ENCODE results near the gene GNG7.
"Not testable (repeated sequence)": the region's sequence is repeated elsewhere in the genome, so short reads cannot be mapped to it uniquely, and the experiment has no call there.

Gene GNG7

DNA sequence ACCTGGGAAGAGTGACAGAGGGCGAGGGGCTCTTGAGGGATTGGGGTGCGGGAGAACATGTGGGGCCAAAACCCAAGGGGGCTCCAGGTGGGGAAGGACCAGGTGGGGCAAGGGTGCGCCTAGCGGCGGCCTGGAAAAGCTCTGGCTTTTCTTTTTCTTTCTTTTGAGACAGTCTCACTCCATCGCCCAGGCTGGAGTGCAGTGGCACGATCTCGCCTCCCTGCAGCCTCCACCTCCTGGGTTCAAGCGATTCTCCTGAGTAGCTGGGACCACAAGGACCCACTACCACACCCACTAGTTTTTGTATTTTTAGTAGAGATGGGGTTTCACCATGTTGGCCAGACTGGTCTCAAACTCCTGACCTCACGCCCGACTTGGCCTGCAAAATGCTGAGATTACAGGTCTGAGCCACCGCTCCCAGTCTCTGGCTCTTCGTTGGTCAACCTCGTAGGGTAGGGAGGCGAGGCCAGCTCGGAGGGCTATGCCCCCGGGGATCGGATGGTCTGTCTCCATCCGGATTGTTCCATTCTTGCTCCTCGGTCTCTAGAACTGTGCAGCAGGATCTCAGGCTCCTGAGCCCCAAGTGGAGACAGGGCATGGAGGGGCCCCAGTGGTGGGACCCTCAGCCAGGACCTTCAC lies 222.8 kb downstream of the GNG7 start:
- DNase-seq = no peak

DNA sequence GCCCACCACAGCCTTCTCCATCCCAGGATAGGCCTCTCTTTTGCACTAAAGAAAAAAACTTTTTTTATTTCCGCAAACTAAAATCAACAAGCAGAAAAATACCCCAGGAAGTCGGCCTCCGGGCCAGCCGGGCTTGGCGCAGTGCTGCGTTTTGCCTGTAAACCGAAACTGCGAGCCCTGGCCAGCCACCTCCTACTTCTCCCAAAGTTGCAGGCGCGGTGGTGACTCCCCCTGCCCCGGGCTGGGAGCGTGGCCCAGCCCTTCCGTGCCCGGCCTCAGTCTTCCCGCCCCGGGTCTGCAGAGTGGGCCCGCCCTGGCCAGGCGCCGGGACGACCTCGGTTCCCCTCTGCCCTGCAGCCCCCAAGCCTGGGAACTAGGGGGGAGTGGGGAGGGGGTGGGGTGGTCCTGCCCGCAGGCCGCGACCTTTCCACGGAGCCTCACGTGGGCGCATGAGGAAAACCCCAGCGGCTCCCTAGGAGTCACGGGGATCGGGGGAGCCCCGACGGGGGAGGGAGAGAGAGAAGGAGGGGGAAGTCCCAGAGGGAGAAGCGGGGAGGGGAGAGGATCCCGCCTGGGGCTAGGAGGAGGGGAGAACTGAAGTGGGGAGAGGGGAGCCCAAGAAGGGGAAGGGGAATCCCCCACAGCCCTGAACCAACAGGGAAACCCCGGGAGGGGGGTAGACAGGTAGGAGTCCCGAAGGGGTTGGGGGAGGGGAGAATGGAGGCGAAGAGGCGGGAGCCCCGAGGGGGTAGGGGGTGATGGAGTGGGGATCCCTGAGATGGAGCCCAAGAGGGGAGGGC lies 223.5 kb downstream of the GNG7 start:
- DNase-seq = peak; percentile 59

DNA sequence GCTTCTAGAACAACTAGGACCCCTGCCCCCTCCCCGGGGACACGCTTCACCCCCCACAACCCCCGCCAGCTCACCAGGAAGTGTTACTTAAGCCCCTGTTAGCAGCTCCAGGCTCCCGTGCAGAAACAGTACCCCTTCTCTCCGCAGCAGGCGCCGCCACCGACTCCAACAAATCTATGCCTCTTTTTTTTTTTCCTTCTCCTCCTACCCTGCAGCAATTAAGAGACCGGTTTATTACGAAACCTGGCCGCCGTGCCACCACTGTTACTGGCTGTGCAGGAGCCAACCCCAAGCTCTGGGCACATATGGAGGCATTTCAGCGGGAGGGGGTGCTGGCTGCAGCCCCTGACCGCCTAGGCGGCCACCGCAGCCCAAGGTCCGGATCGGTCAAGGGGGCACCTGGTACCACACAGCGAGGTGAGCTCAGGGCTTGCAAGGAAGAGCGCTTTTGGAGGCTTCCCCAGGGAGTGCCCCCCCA lies 224.2 kb downstream of the GNG7 start:
- peak; percentile 83 for DNase-seq

DNA sequence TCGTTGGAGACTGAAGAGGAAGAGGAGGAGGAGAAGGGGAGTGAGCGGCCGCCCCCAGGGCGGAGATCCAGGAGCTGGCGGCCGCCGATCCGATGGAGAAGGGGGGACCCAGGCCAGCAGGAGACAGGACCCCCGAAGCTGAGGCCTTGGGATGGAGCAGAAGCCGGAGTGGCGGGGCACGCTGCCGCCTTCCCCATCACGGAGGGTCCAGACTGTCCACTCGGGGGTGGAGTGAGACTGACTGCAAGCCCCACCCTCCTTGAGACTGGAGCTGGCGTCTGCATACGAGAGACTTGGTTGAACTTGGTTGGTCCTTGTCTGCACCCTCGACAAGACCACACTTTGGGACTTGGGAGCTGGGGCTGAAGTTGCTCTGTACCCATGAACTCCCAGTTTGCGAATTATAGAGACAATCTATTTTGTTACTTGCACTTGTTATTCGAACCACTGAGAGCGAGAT lies 224.7 kb downstream of the GNG7 start:
- peak; percentile 39 for DNase-seq

DNA sequence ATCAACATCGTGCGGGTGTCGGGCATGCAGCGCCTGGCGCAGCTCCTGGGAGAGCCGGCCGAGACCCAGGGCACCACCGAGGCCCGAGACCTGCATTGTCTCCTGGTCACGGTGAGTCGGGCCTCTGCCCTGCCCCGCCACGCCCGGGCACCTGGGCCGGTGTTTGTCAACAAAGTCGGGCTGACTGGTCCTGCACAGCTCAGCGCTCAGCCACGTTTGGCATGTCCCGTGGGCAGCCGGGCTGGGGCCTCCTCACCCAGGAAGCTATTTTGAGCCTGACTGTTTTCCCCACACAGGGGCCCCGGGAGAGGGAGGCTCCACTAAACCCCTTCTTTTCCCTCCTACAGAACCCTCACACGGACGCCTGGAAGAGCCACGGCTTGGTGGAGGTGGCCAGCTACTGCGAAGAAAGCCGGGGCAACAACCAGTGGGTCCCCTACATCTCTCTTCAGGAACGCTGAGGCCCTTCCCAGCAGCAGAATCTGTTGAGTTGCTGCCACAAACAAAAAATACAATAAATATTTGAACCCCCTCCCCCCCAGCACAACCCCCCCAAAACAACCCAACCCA lies 225.3 kb downstream of the GNG7 start:
- no peak for DNase-seq

DNA sequence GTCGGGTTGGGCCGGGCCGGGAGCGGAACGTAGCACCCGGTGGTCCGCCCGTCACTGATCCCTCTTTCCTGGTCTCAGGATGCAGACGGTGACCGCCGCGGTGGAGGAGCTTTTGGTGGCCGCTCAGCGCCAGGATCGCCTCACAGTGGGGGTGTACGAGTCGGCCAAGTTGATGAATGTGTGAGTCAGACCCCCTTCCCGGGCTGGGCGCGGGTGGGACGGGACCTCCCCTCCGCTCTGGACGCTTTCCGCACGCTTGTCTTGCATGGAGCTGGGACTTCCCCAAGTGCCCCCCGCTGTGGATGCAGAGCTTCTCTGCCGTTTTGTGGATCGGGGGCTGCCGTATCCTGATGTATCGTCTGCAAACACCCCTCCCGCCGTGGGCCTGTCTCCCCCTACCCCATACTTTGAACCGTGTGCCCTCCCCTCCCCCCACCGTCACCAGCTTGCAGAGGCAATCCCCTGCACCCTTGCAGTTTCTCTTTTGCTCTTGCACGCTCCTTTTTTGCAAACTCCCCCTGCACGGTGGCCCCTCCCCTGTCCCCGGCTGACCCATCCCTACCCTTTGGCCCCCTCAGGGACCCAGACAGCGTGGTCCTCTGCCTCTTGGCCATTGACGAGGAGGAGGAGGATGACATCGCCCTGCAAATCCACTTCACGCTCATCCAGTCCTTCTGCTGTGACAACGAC lies 225.9 kb downstream of the GNG7 start:
- DNase-seq = peak; percentile 42

DNA sequence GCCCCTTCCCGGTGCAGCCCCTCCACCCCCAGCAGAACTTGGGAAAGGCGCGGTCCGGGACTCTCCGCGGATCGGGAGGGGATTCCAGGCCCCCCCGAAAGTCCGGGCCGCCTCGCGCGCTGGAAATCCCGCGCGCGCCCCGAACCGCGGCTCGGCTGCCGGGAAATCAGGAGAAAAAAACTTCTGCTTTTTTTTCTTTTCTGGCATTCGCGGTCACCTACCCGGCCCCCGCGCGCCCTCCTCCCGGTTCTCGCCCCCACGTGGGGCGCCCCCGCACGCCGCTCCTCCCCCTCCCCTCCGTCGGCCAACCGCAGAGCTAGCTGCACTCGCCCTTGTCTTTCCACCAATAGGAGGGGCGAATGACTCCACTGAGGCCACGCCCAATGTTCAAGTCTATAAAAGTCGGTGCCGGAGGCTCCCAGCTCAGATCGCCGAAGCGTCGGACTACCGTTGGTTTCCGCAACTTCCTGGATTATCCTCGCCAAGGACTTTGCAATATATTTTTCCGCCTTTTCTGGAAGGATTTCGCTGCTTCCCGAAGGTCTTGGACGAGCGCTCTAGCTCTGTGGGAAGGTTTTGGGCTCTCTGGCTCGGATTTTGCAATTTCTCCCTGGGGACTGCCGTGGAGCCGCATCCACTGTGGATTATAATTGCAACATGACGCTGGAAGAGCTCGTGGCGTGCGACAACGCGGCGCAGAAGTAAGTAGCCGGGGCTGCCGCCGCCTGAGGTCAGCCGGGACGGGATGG lies 226.6 kb downstream of the GNG7 start, which contains the start of gene GADD45B:
Gene GADD45B (plus strand): TSS at position 426 of the 749 bp plus-strand sequence. CDS start 232 bp downstream, at position 658.
- peak; percentile 98 for DNase-seq

DNA sequence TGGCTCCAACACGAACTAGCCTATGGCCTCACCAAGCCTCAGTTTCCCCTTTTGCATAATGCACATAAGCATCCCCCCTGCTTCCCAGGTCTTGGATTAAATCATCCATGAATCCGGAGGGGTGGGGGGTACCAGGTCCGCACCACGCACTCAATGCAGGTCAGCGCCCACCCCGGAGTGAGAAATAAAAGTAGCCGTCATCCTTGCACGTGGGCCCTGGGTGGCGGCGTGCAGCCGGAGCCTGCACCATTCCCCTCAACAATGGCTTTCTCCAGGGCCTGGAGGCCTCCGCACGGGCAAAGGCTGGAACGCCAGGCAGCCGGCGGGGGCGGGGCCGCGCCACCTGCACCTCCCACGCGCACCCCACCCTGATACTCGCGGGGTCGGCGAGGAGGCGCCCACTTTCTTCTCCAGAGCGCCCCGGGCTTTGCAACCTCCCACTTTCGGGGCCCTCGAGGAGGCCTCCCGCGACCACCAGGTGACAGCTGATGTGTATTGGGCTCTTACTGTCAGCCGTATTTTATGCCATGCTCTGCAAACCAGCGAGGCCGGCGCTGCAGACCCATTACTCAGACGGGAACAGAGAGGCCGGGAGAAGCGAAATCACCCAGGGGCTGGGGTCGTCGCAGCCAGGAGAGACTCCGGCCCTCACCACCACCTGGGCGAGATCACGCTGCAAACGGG lies 227.3 kb downstream of the GNG7 start:
- DNase-seq = peak; percentile 58

DNA sequence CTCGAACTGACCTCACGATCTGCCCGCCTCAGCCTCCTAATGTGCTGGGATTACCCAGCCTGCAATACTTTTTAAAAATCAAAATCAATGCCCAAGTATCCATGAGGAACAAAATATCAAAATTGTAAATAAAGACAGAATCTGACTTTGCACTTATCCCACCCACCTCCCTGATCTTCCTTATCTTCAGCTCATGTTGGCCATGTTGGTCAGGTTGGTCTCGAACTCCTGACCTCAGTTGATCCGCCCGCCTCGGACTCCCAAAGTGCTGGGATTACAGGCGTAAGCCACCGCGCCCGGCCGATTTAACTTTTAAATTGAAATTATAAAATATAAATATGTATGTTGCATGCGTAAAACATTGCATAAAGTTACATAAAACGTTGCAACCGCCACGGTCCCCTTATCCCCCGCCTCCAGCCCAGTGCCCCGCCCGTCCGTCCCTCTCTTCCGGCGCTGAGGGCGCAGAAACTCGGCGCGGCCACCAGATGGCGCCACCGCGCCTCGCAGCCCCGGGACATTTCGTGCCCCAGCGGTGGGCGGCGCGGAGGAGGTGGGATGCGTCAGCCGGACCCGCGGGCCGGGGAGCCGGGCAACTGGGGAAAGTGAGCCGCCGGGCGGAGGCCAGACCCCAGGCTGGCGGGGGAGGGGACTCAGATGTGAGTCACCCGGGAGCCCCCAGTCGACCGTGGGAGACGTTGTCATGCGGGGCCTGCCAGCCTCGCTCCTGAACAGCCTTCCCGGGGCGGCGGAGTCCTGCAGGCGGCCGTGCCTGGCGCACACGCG lies 228.1 kb downstream of the GNG7 start:
- peak; percentile 89 for DNase-seq

DNA sequence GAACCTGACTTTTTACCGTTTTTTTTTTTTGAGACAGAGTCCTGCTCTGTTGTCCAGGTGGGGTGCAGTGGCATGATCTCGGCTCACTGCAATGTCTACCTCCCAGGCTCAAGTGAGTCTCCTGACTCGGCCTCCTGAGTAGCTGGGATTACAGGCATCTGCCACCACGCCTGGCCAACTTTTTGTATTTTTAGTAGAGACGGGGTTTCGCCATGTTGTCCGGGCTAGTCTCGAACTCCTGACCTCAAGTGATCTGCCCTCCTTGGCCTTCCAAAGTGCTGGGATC lies 232.6 kb downstream of the GNG7 start:
- not testable (repeated sequence) for DNase-seq

DNA sequence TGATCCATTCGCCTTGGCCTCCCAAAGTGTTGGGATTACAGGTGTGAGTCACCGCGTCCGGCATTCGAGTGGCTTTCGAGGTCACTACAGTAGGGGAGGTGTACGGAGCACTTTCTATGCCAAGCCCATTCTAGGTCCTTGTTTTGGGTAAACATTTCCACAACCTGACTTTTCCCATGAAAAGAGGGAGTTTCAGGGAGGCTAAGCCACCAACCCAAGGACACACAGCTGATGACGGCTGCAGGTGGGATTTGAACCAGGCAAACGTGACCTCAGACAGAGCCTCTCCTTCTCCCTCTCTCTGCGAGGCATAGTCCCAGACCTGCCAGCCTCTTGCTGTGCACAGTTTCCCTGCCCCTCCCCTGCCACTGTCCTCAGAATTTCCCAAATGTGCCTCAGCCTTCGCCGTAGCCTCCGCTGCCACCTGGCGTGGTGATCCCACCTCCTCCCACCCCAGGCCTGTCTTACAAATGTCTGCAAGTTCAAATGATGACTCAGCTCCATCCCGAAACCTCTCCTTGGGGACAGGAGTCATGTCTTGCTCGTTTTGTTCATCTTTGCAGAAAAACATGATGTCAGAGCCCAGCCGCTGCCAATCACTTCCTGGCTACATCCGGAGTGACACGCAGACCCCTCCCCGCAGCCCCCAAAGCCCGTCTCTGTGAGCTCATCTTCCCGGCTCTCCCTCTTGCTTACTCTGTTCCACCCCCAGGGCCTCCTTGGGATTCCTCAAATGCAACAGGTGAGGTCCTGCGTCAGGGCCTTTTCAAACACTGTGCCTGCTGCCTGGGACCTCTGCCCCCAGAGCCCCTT lies 233.2 kb downstream of the GNG7 start:
- no peak for DNase-seq

DNA sequence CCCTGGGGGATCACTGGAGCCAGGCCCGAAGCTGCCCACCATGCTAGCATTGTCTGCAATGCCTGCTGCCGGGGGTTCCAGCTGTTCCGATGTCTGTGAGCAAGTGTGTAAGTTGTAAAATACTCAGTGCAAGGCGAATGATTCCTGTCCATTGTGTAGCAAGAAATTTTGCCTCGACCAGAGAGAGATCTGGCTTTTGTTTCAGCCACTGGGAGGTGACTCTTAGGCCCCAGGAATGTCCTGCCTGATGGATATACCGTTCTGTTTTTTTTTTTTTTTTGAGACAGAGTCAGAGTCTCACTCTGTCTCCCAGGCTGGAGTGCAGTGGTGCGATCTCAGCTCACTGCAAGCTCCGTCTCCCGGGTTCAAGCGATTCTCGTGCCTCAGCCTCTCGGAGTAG lies 233.9 kb downstream of the GNG7 start:
- DNase-seq = no peak

DNA sequence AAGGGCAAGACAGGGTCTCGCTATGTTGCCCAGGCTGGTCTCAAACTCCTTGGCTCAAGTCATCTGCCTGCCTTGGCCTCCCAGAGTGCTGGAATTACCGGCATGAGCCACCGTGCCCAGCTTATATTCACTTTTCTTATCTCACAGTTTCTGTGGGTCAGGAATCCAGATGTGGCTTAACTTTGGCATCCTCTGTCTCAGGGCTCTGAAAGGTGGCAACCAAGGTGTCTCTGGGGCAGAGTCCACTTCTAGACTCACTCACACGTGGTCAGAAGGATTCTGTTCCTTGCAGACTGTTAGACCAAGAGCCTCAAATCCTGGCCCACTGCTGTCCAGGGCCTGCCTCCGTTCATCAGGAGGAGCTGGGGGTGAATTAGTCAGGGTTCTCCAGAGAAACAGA lies 238.1 kb downstream of the GNG7 start:
- no peak for DNase-seq

DNA sequence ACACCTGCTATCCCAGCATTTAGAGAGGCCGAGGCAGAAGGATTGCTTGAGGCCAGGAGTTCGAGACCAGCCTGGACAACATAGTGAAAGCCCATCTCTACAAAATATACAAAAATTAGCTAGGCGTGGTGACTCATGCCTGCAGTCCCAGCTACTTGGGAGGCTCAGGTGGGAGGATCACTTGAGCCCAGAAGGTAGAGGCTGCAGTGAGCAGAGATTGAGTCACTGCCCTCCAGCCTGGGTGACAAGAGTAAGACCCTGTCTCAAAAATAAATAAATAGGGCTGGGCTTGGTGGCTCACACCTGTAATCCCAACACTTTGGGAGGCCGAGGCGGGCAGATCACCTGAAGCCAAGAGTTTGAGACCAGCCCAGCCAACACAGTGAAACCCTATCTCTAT lies 238.8 kb downstream of the GNG7 start:
- DNase-seq = not testable (repeated sequence)

DNA sequence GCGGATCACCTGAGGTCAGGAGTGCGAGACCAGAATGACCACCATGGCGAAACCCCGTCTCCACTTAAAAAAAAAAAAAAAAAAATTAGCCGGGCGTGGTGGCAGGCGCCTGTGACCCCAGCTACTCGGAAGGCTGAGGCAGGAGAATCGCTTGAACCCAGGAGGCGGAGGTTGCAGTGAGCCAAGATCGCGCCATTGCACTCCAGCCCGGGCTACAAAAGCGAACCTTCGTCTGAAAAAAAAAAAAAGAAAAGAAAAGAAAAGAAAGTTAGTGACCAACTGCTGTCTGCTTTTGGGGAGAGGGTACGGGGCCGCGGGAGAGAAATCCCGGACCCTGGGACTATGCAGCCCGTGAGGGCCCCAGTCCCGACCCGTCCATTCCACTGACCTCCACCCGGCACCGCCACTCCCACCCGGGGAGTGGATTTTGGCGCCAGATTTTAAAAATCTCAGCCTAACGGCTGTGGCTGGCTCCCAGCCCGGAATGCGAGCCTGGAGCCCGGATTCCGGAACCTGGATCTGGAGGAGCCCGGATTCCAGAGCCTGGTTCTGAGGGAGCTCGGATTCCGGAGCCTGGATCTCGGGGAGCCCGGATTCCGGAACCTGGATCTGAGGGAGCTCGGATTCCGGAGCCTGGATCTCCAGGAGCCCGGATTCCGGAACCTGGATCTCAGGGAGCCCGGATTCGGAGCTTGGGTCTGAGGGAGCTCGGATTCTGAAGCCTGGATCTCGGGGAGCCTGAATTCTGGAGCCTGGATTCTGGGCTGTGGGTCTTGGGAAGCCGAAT lies 239.7 kb downstream of the GNG7 start:
- DNase-seq = no peak

DNA sequence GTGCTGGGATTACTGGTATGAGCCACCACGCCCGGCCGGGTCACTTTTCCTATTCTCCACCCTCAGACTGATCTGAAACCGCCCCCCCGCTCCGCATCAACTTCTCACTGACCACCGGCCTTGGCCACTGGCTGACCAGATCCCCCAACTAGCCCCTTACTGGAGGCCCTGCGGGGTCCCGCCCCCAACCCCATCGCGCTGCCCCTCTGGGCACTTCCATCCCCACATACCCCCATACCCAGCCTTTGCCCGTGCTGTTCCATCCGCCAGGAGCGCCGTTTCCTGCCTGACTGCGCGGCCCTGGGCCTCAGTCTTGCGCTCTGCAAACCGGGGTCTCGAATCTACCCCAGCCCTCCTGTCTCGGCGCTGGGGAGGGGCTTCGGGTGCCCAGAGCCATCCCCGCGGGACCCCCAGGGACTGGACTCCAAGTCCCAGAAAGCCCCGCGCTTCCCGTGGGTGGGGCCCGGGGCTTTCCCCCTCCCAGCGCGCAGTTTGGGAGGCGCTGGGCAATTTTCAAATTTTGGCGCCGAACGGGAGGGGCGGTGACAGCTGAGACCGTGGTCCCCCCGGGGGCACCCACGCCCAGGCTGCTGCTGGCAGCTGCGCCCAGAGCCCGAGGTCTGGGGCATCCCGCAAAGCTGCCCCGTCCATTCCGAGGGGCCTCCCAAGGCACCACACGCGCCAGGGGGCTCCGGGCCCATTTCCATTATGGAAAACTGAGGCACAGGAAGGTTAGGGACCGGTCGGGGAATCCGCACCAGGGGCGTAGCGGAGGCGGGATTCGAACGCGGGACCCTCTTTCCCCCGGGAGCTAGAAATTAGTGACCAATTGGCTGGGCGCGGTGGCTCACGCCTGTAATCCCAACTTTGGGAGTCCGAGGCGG lies 240.5 kb downstream of the GNG7 start:
- peak; percentile 77 for DNase-seq

Measured in hematopoietic multipotent progenitor cell treated with erythropoietin and hydrocortisone succinate and interleukin-3 and kit ligand, for 6 days (in vitro differentiated cells).